GM21737 (cell line): ENCODE results near the gene PRORP.
"Not testable (repeated sequence)": the region's sequence is repeated elsewhere in the genome, so short reads cannot be mapped to it uniquely, and the experiment has no call there.

Source experiments
- ATAC-seq: cut with Tn5 transposase; IDR thresholded peaks from one replicate; pipeline ENCODE4 v1.9.1; 2021; ENCODE audit warnings: mild to moderate bottlenecking, moderate library complexity; ENCODE audit not compliant: unreplicated experiment

Gene PRORP

GRCh38 chr14:35121887-35122695, at the start of gene PRORP, which contains the start of gene PPP2R3C:
Gene PRORP (plus strand): TSS chr14:35122552. CDS start chr14:35123246, 694 bp downstream.
Gene PPP2R3C (minus strand): TSS chr14:35121990. CDS start chr14:35121959, 31 bp downstream.
- peak; percentile 83 for ATAC-seq

- ATAC-seq: no peak
These were observed 48.9 kb upstream of the PRORP start for GRCh38 chr14:35073486-35073885.

GRCh38 chr14:35078082-35078481, 44.3 kb upstream of the PRORP start:
- no peak for ATAC-seq

GRCh38 chr14:35079742-35080141, 42.6 kb upstream of the PRORP start:
- no peak for ATAC-seq

- no peak for ATAC-seq
These were observed 38.7 kb upstream of the PRORP start for GRCh38 chr14:35083530-35084150.

GRCh38 chr14:35085441-35085840, 36.9 kb upstream of the PRORP start:
- no peak for ATAC-seq

- ATAC-seq: no peak
These were observed 33.8 kb upstream of the PRORP start for GRCh38 chr14:35088514-35088913.

GRCh38 chr14:35094645-35095044, 27.7 kb upstream of the PRORP start:
- ATAC-seq: not testable (repeated sequence)

- ATAC-seq: no peak
These were observed 14.5 kb upstream of the PRORP start for GRCh38 chr14:35107866-35108265.

GRCh38 chr14:35112641-35113040, 9.7 kb upstream of the PRORP start:
- ATAC-seq: no peak

- no peak for ATAC-seq
These were observed 8.9 kb upstream of the PRORP start for GRCh38 chr14:35113308-35113950.

GRCh38 chr14:35114036-35114435, 8.3 kb upstream of the PRORP start:
- no peak for ATAC-seq

- no peak for ATAC-seq
These were observed 6.1 kb upstream of the PRORP start for GRCh38 chr14:35116242-35116641.

- no peak for ATAC-seq
These were observed 5.2 kb upstream of the PRORP start for GRCh38 chr14:35117112-35117511.

- no peak for ATAC-seq
These were observed 1.1 kb upstream of the PRORP start for GRCh38 chr14:35121026-35121886.

- peak; percentile 1 for ATAC-seq
These were observed 490 bp downstream of the PRORP start for GRCh38 chr14:35122696-35123387.

- ATAC-seq: no peak
These were observed 994 bp downstream of the PRORP start for GRCh38 chr14:35123388-35123703.

- no peak for ATAC-seq
These were observed 1.8 kb downstream of the PRORP start for GRCh38 chr14:35124127-35124526.

GRCh38 chr14:35133542-35134328, 11.4 kb downstream of the PRORP start:
- no peak for ATAC-seq
